GM13976 (cell line): ENCODE data around the gene PARD6B.
"Not testable (repeated sequence)": the region's sequence is repeated elsewhere in the genome, so short reads cannot be mapped to it uniquely, and the experiment has no call there.

Experiments
- DNase-seq: peaks from one replicate; pipeline ENCODE4 v3.0.0; 2012; ENCODE audit warnings: low spot score
- in situ Hi-C: fragments of 300-500 bp; cut with MboI; formaldehyde crosslinking; loops from one replicate; pipeline ENCODE4 v1.12.0; 2022; ENCODE audit warnings: low sequenced_read_pairs, mixed read lengths, inconsistent platforms; ENCODE audit not compliant: unreplicated experiment
- TF ChIP-seq, protein P1 (sequence below): IDR thresholded peaks from 2 replicates; pipeline ENCODE4 v1.5.1; 2012; ENCODE audit warnings: borderline replicate concordance, mild to moderate bottlenecking; ENCODE audit not compliant: insufficient read depth; ENCODE audit errors: extremely low read depth, missing control alignments, control extremely low read depth

PARD6B gene

DNA sequence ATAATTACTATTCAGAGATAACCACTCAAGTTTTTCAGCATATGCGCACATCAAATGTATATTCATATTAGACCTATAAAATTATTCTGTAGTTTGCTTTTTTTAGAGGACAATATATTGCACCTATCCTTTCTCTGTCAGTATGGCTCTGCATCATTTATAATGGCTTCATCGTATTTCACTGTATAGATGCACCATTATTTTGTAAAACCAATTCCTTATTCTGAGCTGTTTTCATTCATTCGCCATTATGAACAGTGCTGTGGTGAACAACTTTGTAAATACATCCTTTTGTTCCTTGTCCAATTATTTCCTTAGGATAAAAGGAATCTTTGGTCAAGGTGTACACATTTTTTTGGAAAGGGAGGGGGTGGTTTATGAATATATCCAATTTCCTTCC, 34.3 kb downstream of the PARD6B start:
- in situ Hi-C loops, result no loop called here
- TF ChIP-seq, protein P1, sequence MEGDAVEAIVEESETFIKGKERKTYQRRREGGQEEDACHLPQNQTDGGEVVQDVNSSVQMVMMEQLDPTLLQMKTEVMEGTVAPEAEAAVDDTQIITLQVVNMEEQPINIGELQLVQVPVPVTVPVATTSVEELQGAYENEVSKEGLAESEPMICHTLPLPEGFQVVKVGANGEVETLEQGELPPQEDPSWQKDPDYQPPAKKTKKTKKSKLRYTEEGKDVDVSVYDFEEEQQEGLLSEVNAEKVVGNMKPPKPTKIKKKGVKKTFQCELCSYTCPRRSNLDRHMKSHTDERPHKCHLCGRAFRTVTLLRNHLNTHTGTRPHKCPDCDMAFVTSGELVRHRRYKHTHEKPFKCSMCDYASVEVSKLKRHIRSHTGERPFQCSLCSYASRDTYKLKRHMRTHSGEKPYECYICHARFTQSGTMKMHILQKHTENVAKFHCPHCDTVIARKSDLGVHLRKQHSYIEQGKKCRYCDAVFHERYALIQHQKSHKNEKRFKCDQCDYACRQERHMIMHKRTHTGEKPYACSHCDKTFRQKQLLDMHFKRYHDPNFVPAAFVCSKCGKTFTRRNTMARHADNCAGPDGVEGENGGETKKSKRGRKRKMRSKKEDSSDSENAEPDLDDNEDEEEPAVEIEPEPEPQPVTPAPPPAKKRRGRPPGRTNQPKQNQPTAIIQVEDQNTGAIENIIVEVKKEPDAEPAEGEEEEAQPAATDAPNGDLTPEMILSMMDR, result no peak
- DNase-seq, result no peak

DNA sequence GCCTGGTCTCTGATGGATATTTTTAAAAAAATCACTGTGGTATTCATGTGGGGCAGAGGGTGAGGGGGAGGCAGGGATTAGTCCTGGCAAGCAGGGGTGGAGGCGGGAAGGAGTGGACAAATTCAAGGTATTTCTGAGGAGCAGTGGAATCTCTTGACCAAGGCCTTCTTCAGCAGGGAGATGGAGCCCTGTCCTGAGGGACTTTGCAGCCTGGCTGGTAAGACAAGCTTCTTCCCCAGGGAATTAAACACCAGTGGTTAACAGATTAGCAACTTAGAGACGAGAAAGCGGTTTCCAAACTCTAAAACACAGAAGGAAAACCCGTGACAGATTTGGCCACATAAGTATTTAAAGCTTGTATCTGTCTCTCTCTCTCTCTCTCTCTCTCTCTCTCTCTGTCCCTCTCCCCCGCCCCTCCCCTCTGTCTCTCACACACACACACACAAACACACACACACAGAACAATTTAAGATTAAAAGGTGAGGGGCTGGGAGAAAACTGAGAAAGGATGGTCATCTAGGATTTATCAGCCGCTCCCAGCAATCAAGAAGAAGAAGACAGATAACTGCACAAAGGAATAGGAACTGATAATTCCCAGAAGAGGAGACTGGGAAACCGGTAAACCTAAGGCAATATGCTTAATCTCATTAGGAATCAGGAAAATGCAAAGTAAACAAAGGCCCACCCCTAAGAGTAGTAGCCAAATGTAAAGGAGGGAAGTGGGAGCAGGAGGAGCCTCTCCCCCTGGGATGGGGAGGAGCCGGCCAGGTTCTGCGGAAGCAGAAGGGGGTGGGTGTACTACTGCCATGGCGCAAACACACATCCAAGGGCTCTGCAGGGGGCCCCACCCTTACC, 35.8 kb downstream of the PARD6B start:
- DNase-seq, in situ Hi-C loops: not testable (repeated sequence)

DNA sequence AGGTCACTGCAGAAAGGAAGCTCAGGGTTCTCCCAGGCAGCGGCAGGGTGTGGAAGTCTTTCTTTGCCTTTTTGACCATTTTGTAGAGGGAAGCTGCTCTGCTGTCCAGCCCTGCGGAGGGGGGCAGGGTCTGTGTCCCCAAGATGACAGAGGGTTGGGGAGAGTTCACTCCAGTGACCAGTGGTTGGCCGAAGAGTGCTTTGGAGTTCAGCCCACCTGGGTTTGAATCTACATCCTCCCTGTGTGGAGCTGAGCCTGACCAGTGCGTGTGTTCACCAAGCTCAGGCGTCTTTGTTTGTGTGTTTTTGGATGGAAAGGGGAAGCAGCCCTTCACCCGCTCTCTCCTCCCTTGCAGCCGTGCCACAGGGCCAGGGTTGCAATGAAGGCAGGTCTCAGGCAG, 37.6 kb downstream of the PARD6B start:
- in situ Hi-C loops, DNase-seq: not testable (repeated sequence)

DNA sequence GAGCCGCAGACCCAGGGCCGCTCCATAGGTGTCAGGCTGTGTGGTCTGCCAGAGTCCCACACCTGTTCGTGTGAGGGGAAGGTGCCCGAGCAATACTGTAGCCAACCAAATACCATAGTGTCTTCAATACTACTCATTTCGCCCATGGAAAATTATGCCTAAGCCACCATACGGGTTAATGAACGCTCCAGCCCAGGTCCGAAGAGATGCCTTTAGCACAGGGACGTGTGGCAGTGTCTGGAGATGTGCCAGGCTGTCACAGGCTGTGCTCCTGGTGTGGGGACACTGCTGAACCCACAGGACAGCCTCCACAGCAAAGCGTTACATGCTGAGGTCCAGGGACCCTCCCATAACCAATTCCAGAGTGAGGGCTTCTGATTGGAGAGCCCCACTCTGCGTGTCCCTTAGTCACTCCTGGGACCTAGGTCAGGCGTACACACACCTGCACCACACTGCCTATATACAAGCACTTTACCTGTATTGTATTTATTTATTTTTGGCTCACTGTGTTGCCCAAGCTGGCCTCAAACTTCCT, 38.2 kb downstream of the PARD6B start:
- DNase-seq, in situ Hi-C loops: not testable (repeated sequence)

DNA sequence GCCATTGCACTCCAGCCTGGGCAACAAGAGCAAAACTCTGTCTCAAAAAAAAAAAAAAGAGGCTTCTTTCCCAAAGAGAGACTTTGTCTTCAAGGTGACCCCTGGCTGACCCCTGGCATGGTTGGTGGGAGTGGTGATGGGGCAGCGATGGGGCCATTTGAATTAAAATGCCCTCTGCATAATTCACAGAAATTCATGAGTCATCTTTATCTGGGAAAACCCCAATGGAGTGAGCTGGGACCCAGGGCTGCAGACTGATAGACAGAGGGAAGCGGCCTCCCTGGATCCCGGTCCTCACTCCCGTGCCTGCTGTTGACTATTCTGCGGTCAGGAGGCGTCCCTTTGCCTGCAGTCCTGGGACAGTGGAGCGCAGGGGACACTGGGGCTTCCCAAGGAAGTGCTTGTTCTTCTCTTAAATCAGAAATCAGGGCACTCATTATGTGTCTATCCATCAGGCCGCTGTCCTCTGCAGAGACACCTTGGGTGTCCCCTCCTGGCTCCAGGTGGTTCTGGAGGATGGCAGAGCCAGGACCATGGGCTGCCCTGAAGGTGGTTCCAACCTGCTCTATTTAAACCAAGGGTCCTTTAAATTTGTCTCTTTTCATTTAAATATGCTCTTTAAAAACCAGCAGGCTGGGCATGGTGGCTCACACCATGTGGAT, 40.2 kb downstream of the PARD6B start:
- DNase-seq, in situ Hi-C loops: not testable (repeated sequence)

DNA sequence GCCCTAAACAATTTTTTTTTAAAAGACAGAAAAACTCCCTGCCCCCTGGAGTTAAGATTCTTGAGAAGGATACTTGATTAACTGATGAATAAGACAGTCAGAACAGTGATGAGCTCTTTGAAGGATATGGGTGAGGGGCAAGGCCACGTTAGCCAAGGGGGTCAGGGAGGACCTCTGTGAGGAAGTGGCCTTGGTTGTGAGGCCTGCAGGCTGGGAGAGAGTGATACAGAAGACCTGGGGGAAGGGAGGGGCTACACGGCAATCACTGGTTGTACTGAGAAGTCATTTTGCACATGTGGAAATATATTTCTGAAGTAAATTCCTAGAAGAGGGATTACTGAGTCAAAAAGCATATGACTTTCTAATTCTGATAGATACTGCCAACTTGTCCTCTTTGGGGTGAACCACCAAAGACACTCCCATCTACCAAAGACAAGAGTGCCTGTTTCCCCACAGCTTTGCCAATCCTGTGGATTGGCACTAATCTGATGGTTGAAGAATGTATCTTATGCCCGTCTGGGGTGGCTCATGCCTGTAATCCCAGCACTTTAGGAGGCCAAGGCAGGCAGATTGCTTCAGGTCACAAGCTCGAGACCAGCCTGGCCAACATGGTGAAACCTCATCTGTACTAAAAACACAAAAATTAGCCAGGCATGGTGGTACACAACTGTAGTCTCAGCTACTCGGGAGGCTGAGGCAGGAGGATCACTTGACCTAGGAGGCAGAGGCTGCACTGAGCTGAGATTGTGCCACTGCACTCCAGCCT, 41.2 kb downstream of the PARD6B start:
- TF ChIP-seq, protein P1, result no peak
- no peak for DNase-seq
- in situ Hi-C loops, result no loop called here

DNA sequence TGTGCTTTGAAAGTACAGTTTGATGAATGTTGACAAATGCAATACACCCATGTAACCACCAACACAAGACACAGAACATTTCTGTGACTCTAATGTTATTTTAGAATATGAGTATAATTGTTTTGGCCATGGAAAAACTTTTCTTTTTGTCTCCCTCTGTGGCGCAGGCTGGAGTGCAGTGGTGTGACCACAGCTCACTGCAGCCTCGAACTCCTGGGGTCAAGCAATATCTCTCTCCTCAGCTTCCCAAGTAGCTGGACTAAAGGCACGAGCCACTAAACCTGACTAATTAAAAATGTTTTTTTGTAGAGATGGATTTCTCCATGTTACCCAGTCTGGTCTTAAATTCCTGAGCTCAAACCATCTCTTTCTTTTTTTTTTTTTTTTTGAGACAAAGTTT, 43.1 kb downstream of the PARD6B start:
- TF ChIP-seq, protein P1, result no peak
- DNase-seq, result no peak
- in situ Hi-C loops, result no loop called here

DNA sequence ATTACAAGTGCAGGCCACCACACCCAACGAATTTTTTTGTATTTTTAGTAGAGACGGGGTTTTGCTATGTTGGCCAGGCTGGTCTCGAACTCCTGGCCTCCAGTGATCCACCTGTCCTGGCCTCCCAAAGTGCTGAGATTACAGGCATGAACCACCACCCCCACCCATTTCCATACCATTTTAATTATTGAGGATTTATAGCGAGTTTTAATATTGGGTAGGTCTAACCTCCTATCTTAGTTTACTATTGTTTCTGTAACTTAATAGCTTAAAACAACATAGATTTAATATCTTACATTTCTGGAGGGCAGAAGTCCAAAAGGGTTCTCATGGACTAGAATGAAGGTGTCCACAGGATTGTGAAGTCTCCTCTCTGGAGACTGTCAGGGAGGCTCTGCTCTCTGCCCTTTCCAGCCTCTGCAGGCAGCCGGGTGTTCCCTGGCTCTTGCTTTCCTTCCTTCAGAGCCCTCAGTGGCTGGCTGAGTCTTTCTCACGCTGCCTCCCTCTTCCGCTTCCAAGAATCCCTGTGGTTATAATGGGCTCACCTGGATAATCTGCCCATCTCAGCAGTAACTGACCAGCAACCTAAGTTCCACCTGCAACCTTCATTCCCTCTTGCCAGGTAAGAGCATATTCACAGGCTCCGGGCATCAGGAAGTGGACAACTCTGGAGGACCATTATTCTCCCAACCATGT, 44.9 kb downstream of the PARD6B start:
- DNase-seq, result no peak
- in situ Hi-C loops, result loop anchor here (25.0 kb wide), 1 partner anchor 536 kb away; no protein-coding TSS in a partner anchor
- TF ChIP-seq, protein P1, result no peak
